HG03457 (cell line): ENCODE results near the gene KHK.

Source experiments
- ATAC-seq: cut with Tn5 transposase; IDR thresholded peaks from one replicate; pipeline ENCODE4 v1.9.1; 2021; ENCODE audit warnings: moderate number of reproducible peaks; ENCODE audit not compliant: unreplicated experiment

KHK gene

DNA sequence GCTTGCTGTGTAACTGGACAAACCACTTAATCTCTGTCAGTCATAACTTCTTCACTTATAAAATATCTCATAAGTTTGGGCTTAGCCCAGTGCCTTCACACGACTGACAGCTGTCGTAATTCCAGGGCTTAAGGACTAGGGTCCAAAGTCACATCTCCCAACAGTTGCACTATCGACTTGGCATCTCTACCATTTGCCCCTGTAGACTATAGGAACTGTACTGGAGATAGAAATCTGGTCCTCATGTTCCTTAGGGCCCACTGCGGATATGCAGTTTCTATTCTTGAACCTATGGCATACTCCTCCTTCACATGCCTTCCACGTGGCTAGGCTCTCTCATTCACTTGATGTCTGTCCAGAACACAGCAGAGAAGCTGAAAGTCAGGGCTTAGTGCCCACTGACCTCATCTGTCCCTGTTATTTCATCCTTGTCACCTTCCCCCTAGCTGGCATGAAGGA, 39.7 kb downstream of the KHK start:
- no peak for ATAC-seq

DNA sequence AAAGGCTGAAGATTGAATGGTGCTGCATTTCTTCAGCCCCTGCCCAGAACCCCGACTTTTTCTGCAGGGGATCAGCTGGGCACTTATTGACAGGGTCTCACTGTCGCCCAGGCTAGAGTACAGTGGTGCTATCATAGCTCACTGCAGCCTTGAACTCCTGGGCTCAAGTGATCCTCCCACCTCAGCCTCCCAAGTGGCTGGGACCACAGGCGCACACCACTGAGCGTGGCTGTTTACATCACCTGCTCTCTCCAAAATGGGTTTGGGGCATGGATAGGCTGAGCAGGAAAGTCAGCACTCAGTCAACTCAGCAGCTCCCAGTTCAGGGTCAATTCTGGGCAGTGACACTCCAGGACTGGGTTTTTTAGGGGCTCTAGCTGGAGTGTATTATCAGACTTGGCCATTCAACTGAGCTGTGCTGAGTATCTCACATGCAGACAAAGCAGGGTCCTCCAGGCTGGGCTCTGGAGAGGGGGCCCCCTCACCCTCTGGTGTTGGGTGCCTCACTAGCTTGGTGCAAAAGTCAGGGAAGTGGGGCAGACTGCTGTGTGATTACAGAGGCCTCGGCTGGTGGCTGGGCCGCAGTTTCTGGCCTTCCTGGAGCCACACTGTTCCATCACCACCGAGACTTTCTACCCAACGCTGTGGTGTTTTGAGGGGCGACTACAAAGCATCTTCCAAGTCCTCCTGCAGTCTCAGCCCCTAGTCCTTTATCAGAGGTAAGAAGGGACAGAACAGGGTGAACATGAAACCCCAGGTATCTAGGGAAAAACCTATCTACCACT, 41.5 kb downstream of the KHK start:
- no peak for ATAC-seq

DNA sequence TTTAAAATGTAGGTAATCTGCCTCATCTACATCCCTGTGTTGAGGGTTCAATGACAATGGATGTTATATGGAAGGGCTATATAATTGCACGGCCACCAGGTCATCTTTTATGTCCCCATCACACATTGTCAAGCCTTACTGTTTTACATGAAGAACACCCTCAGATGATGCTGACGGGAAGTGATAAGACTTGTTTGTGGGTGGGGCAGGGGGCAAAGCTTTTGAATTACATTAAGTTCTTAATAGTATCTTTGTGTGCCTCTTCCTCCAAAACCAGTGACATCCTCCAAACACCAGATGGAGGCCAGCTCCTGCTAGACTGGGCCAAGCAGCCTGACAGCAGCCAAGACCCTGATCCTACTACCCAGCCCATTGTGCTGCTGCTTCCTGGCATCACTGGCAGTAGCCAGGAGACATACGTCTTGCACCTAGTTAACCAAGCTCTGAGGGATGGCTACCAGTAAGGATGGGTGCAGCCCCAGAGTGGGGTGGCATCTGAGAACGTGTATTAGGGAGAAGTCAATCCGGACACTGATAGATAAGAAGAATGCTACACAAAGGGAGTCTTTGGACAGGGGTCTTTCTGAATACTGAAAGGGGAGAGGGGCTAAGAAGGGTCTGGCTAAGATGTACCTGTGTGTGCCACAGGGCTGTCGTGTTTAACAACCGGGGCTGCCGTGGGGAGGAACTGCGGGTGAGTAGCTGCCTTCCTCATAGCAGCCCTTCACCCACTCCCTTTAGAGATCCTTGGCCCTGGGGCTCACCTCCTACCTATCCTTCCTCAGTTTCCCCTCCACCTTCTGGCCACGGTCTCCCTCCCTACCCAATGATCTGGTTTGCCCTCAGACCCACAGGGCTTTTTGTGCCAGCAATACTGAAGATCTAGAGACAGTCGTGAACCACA, 42.3 kb downstream of the KHK start:
- no peak for ATAC-seq

DNA sequence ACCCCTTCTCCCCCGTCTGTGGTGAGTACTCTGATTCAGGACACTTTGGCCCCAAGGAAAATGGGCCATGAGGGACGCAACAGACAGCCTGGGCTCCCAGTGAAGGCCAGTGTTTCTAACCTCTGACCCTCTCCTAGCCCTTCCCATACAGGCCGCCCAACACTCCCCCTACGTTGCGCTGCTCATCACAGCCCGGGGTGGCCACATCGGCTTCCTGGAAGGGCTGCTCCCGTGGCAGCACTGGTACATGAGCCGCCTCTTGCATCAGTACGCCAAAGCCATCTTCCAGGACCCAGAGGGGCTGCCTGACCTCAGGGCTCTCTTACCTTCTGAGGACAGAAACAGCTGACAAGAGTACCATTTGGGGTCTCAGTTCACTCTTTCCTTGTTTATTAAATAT, 43.8 kb downstream of the KHK start:
- ATAC-seq, result no peak

DNA sequence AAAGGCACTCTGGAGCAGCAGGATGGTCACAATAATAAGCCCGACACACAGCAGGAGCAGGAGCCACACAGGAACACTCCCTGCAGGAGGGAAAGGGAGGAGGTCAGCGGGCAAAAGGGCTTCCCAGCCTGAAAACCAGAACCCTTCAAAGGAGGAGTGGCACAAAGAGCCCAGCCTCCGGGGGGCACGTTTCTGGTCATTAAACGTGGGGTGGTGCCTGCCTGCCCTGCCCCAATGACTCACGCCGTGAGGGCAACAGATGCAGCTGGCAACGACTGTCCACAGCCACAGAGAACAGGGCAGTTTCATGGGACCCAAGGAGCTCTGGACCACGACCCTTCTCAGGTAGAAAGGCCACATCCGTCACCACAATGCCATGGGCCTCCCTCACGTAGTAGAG, 44.9 kb downstream of the KHK start:
- ATAC-seq, result no peak

DNA sequence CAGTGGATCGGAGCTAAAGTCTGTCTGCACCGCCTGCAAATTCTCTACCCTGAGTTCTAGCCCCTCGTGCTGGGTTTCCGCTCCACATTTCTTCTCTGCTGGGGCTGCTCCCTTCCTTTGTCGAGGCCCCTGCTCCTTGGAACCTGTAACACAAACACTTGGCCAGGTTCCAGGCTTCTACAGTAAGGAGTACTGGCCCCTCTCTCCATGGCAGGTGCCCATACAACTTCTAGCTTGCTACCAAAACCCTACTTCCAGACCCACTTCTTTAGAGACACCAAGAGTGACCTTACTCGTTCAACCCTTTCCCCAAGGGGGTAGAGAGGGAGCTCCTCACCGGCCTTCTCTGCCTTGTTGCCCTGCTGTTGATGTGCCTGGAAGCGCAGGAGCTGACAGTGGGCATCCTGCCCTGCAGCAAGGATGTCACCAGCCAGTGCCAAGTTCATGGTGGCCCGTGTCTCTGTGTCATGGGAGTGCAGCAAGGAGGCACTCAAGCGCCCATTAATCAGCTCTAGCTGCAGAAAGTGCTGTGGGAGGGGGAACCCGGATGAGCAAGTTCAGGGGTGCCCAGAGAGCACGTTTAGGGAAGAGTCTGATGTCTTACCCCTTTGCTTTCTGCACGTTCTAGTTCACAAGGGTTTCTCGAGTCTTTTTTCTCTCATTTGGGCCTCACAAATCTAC, 46.8 kb downstream of the KHK start:
- ATAC-seq, result no peak

DNA sequence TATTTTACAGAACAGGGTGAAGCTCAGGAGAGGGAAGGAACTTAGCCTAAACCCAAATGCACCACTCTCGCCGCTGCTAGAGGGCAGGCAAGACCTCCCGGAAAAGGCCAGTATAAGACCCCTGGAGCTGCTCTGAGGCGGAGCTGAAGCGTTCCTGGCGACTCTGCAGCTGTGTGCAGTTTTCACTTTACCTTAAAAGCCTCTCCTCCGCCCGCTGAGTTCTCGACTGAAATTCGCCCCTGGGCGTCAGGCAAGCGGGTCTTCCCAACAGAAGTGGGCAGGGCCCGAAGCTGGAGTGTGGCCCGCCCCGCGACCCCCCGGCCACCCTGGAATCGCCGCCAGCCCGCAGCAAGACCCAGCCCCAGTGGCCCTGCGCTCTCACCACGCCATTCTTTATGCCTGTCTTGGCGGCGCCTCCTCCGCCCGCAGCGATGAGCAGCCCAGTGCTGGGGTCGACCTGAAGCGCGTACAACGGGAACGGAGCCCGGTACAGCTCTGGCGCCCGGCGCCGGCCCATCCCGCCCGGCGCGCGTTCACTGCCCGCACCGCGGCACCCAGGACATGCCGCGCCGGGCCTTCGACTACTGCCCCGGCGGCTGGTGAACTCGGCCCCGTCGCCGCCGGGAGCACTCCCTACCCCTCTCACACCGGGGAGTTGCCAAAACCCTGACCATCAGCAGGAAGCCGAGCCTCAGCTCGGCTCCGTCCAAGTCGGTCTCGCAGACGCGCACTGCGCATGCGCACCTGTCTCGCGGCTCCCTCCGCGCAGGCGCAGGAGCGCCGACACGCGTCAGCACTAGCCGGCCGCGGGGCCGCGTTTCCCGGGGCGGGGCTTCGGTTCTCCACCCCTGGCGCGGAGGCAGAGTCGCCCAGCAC, 47.6 kb downstream of the KHK start, which contains the start of gene PREB:
PREB (minus strand) TSS at position 732 of the 876 bp plus-strand sequence; CDS start at position 517, 215 bp downstream.
- ATAC-seq, result peak; percentile 59

DNA sequence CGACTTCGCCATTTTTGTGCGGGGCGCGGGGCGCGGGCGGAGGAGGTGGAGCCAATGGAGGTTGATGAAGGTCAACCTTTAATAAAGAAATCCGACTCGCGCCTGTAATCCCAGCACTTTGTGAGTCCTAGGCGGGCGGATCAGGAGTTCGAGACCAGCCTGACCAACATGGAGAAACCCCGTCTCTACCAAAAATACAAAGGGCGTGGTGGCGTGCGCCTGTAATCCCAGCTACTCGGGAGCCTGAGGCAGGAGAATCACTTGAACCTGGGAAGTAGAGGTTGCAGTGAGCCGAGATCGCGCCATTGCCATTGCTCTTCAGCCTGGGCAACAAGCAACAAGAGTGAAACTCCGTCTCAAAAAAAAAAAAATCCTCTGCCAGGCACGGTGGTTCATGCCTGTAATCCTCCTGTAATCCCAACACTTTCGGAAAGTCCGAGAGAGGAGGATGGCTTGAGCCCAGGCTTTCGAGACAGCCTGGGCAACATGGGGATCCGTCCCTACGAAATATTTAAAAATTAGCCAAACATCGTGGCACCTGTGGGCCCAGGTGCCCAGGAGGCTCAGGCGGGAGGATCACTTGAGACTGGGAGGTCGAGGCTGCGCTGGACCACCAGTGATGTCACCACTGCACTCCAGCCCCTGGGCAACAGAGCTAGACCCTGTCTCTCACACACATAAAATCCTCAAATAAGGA, 48.4 kb downstream of the KHK start:
- ATAC-seq, result no peak

DNA sequence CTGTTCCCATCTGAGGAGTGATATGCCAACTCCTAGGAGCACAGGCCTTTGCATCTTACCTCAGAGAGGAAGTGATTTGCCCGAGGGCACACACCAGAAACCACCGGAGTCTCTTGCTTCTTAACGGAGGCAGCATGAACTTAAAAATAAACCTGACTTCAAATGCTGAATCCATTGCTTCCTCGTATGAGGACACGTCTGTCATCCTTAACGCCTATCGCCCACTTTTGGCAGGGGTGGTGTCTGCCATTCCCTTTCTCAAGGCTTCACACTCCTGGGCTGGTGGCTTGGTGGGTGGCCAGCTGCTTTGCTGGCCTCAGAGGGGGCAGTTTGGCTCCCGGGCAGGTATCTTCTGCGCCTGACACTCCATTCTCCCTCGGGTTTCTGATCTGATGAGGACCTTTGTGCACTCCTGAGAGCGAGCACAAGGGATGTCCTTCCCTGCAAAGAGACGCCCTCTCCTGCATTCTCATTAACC, 48.9 kb downstream of the KHK start:
- ATAC-seq, result no peak

DNA sequence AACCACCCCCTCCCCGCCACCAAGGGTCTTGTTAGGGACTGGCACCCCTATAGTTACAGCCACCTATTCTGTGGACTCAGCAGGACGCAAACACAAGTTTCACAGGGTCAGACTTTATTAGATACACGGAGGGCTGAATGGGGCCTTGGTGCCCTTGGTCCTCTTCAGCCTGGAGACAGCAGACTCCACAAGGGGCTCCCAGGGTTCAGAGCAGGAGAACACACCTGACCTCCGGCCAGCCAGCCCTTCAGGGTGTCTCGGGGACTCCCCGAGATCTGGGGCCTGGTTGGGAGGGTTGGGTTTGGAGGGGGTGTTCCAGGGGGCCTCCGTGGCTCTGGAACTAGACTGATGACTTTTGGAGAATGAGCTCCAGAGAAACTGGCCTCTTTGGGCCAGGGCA, 50.2 kb downstream of the KHK start:
- ATAC-seq, result no peak

DNA sequence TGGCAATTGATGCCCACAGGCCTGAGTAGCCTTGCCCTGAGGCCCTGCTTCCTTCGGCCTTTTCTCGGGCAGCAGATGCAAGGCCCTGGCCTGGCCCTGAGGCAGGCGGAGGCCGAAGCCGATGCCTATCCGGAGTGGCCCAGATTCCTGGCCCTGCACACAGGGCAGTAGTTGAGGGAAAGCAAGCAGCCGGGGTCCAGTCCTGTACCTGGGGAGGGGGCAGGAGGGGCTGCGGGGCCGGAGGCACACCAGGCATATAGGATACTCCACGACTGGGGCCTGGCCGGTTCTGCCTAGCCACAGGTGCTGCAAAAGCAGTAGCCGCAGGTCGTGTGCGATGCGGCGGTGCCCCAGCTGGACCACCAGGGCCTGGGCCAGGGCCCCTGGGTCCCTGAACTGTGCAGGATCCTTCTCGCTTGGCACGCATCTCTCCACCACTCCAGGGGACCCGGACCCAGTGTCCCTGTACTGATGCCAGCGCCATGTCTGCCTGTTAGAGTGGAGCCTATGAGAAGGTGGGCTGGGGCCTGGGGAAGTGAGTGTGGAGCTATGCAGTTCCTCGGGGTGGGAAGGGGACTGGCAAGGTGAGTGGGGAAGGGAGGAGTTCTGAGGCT, 50.9 kb downstream of the KHK start:
- ATAC-seq, result no peak

DNA sequence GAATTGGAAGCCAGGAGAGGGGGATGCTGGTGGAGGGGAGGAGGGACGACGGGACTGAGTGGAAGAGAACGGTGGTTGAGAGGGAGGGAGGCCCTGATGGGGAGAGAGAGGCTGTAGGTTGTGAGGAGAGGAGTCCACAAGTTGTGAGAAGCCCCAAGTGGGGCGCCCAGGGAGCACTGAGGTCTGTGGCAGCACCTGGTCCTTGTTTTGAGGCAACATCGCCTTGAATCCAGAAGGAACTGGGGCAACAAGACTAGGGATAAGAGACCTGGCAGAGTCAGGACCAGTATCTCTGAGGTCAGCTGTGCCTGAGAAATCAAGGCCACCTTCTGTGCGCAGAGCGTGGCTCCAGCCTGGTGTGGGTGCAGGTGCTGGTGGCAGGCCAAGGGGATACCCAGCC, 51.5 kb downstream of the KHK start:
- no peak for ATAC-seq

DNA sequence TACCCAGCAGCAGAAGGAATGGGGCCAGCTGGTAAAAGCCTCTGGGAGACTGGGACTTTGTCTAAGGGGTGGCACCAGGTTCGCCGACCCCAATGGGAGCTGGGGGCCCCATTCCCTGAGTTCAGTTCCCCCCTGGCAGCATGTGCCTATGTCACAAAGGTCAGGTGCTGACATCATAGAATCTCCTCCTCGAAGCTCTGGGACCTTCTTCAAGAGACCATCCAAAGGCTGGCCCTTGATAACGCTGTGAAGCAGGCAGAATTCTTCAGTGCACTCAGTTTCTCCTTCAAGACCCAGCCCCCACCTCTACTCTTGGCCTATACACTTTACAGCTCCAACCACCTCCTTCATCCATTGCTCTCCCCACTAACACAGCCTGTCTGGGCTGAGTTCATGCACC, 52.7 kb downstream of the KHK start, which contains the start of gene PRR30:
PRR30 (minus strand) TSS at position 101 of the 400 bp plus-strand sequence. CDS start 1,081 bp downstream, outside the sequence.
- ATAC-seq, result no peak

DNA sequence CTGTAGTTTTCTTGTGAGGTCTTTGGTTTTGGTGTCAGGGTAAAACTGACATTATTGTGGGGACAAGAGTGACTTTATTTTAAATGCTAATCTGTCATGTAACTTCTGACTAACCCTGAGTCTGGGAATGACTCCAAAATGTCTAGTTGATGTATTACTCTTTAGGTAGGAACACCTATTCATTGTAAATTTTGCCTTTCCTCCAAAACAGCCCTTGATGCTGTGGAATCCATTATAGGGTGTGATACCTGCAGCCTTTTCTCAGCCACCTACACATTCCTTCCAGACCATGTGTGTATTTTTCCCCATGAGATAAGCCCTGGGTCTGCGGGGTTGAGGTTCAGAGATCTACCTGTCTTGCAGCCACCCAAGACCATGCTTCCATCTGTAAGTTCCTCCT, 56.7 kb downstream of the KHK start:
- no peak for ATAC-seq

DNA sequence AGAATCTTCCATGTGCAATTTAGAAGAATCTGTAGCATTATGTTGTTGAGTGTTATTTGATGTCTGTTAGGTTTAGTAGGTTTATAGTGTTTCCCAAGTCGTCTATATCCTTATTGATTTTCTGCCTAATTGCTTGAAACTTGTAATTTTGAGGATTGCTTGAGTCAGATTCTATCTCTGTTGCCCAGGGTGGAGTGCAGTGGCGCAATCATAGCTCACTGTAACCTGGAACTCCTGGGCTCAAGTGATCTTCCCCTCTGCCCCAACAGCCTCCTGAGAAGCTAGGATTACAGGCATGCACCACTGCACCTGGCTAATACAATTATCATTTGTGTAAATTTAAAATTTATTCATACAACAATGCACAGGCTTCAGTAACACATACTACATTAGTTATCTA, 59.1 kb downstream of the KHK start:
- no peak for ATAC-seq

DNA sequence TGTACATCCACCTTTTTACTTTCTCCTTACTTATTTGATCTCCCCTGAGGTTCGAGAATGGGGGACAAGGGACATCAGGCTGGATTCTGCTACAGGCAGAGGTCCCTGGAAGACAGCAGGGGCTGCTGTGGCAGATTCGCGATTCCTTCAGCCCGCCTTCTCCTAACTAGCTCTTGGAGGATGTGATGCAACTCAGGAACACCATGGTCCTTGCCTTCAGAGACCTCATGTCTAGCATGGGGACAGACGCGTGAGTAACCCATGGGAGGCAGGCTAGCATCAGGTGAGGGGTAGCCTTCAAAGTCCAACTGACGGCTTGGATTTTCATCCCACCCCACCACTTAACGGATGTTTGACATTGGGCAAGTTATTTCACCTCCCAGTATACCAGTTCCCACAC, 61.4 kb downstream of the KHK start:
- ATAC-seq, result no peak

DNA sequence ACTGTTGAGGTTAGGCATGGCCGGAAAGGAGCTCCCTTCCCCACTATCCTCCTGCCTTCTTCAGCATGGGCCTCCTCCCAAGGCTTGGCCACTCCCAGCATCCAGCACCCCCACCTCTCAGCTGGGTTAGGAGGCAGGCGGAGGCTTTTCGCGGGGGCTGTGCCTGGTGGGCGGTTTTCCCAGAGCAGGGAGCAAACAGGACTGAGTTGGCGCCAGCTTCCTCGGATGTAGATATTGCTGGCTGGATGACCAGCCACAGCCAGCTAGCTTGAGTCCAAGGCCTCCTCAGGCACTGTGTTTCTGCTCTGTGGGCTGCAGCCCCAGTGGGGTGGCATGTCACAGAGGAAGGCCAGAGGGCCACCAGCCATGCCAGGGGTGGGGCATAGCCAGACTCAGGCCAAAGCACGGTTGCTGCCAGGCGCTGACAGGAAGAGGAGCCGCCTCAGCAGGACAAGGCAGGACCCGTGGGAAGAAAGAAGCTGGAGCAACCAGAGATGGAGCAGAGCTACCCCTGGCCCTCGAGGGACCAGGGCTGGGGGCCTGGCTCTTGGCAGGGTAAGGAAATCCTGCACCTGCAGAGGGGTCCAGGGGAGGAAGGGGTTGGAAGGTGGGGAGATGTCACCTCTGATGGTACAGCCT, 62.3 kb downstream of the KHK start, which contains the start of gene TCF23:
TCF23 (plus strand) TSS at position 204 of the 639 bp plus-strand sequence; CDS start at position 334, 130 bp downstream.
- ATAC-seq, result no peak
